K562 (cell line): ENCODE measurements around the gene FCRL6. TPM values are rescaled to one million over a fixed set of nuclear protein-coding genes. Genes with fewer than 3 reads are reported as not detected.

ENCODE experiments used
- ATF1 ChIP-seq, 2 experiments: fragments of 450-650 bp in 1 of 2; IDR thresholded peaks; 2 replicates each; pipeline ENCODE4 v1.6.1; 2016; ENCODE audit warnings: missing compliant biosample characterization in 1 of 2, missing genetic modification characterization in 1 of 2
- HMG20A ChIP-seq: fragments of 450-650 bp; formaldehyde crosslinking; conservative IDR thresholded peaks from 2 replicates; pipeline ENCODE4 v1.4.0; 2020; ENCODE audit warnings: mild to moderate bottlenecking, mixed read lengths
- MLLT1 ChIP-seq, 2 experiments: fragments of 450-650 bp; IDR thresholded peaks; 2 replicates each; pipeline ENCODE4 v1.6.1; 2016
- MXI1 ChIP-seq: IDR thresholded peaks from 2 replicates; pipeline ENCODE4 v1.6.1; 2011; ENCODE audit warnings: low read depth, mild to moderate bottlenecking, improper control_type of control experiment, low read length
- NELFE ChIP-seq: IDR thresholded peaks from 2 replicates; pipeline ENCODE4 v1.6.1; 2011; ENCODE audit warnings: mild to moderate bottlenecking; ENCODE audit not compliant: insufficient read depth, insufficient read length
- RAD21 ChIP-seq, 2 experiments: fragments of 250-450 bp in 1 of 2; fragments of 450-650 bp in 1 of 2; sonication (Bioruptor Pico) in 1 of 2; formaldehyde crosslinking in 1 of 2; IDR thresholded peaks in 1 of 2; conservative IDR thresholded peaks in 1 of 2; 2 replicates each; pipeline versions ENCODE4 v1.4.0 to v1.8.0; 2020 to 2022; ENCODE audit warnings: mild to moderate bottlenecking in 2 of 2, moderate library complexity in 1 of 2
- SIRT6 ChIP-seq: IDR thresholded peaks from one replicate; pipeline ENCODE4 v1.6.1; 2012; ENCODE audit warnings: low read depth, mild to moderate bottlenecking, control low read depth, inconsistent platforms, low read length, moderate library complexity
- SMC3 ChIP-seq: conservative IDR thresholded peaks from 2 replicates; pipeline ENCODE4 v1.6.1; 2011; ENCODE audit warnings: low read depth, low read length, improper control_type of control experiment; ENCODE audit not compliant: insufficient read depth
- SPI1 ChIP-seq: IDR thresholded peaks from 2 replicates; pipeline ENCODE4 v1.6.1; 2011; ENCODE audit warnings: low read depth, low read length, control low read depth, borderline replicate concordance
- TCF3 ChIP-seq: sonication (generic); formaldehyde crosslinking; IDR thresholded peaks from 2 replicates; pipeline ENCODE4 v1.4.0; 2020; ENCODE audit warnings: mild to moderate bottlenecking, missing genetic modification reagents
- TFAM ChIP-seq: fragments of 250-450 bp; sonication (Bioruptor Pico); conservative IDR thresholded peaks from 2 replicates; pipeline ENCODE4 v1.5.0; 2021; ENCODE audit warnings: mild to moderate bottlenecking, moderate library complexity
- ZC3H8 ChIP-seq: fragments of 450-650 bp; IDR thresholded peaks from 2 replicates; pipeline ENCODE4 v1.6.1; 2017
- ZNF134 ChIP-seq: fragments of 250-450 bp; sonication (Bioruptor Pico); conservative IDR thresholded peaks from 2 replicates; pipeline ENCODE4 v1.4.0; 2020
- ZNF75A ChIP-seq: fragments of 450-650 bp; formaldehyde crosslinking; IDR thresholded peaks from 2 replicates; pipeline ENCODE4 v1.4.0; 2020; ENCODE audit warnings: mild to moderate bottlenecking
- polyA plus RNA-seq, 8 experiments: library from polyadenylated mRNA; depleted of rRNA in 4 of 8; stranded (reverse) in 5 of 8; unstranded in 3 of 8; fragments of >200 nt; fragmentation: Nextera tagmentation in 2 of 8; fragmentation: Illumina TruSeq in 1 of 8; extraction: Ambion mirVana in 2 of 8; extraction: Trizol in 1 of 8; gene quantifications; 2 replicates each; pipeline versions ENCODE4 v1.2.1 to v1.2.3, GENCODE V29; 2011 to 2014; ENCODE audit warnings: inconsistent platforms in 1 of 8, missing spikeins in 1 of 8
- total RNA-seq, 7 experiments: library from RNA; depleted of rRNA in 6 of 7; stranded (reverse); fragments of >200 nt in 6 of 7; fragmentation: Illumina TruSeq in 2 of 7; extraction: Trizol in 2 of 7; gene quantifications; 2 replicates each; pipeline versions ENCODE4 v1.2.1 to v1.2.3, GENCODE V29; 2011 to 2021; ENCODE audit warnings: low replicate concordance in 1 of 7

FCRL6 gene
- total and polyA plus RNA-seq, 9 of the 15 experiments (the other 6 are each of a cell fraction or from before 2014, with no cell fraction given), result not detected

GRCh38 chr1:159829273-159829634 lies 27.1 kb downstream of the FCRL6 start (continued):
- TF ChIP-seq HMG20A, result no peak
- TF ChIP-seq TCF3 (CRISPR knock-in tag), result no peak
- TF ChIP-seq ZNF75A (CRISPR knock-in tag), result no peak
- no peak for TF ChIP-seq SIRT6
- no peak for TF ChIP-seq MLLT1 (IDR thresholded peaks at IDR 0.05)
- no peak for TF ChIP-seq TFAM (CRISPR knock-in tag)
- peak in 1 of 2 experiments; percentile 37; a peak in 2 of 4 replicates for TF ChIP-seq RAD21 (CRISPR knock-in tag; conservative IDR thresholded peaks at IDR 0.05 in 1 of 2, IDR thresholded peaks at IDR 0.05 in 1 of 2)
- peak; percentile 18; the same call in 1 of the 2 replicates for TF ChIP-seq SPI1
- no peak for TF ChIP-seq ZC3H8
- TF ChIP-seq NELFE, result no peak
- no peak for TF ChIP-seq ATF1 (CRISPR knock-in tag; IDR thresholded peaks at IDR 0.05)
- no peak for TF ChIP-seq ATF1 (tag; IDR thresholded peaks at IDR 0.05)
- TF ChIP-seq ZNF134, result no peak
- TF ChIP-seq MXI1, result no peak
- 0 out of 2 replicates have a peak, but pooled peaks have one; percentile 7 for TF ChIP-seq SMC3
